Fibroblast of upper back skin (primary cell): ENCODE measurements around the gene HAAO.
"Not testable (repeated sequence)": the region's sequence is repeated elsewhere in the genome, so short reads cannot be mapped to it uniquely, and the experiment has no call there.

Source experiments
- DNase-seq: peaks from one replicate; pipeline ENCODE4 v3.0.0-alpha.2; 2013

The HAAO gene

GRCh38 chr2:42743659-42743990 lies 48.8 kb downstream of the HAAO start:
- DNase-seq, result no peak

- no peak for DNase-seq
These were observed 49.4 kb downstream of the HAAO start for GRCh38 chr2:42742740-42743658.

- DNase-seq, result no peak
These were observed 51.2 kb downstream of the HAAO start for GRCh38 chr2:42741140-42741539.

DNA sequence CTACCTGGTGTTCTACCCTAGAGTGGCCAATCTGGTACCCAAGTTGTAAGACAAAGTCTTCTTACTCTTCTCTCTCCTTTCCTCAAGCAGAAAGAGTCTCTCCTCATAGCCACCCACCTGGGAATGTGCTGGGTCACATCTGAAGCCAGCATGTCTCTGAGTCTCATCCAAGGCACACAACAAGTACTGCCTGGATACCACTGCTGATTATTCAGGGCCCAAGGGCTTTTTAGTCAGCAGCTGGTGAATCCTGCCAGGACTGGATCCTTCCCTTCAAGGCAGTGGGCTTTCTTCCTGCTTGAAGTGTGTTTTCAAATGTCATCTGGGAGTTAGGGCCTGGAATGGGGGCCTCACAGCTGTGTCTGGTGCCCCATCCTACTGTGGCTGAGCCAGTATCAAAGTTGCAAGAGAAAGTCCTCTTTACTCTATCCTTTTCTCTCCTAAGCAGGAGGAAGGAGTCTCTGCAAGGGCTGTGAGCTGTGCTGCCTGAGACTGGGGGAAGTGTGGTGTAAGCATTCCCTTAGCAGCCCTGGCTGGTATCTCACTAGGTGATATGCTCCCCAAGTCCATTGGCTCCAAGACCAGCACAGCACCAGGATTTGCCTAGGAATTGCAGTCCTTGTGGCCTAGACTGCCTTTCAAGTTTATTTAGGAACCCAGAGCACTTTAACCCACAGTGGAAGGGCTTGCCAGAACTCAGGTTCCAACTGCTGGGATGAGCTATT lies 55.6 kb downstream of the HAAO start:
- DNase-seq, result no peak

DNA sequence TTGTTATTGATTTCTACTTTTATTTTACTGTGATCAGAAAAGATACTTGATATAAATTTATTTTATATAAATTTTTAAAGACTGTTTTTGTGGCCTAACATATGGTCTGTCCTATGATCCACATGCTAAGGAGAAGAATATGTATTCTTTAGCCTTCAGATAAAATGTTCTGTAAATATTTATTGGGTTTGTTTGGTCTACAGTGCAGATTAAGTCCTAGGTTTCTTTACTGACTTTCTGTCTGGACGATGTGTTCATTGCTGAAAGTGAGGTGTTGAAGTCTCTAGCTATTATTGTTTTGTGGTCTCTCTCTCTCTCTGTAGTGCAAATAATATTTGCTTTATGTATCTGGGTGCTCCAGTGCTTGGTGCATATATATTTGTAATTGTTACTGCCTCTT lies 58.5 kb downstream of the HAAO start:
- no peak for DNase-seq

DNA sequence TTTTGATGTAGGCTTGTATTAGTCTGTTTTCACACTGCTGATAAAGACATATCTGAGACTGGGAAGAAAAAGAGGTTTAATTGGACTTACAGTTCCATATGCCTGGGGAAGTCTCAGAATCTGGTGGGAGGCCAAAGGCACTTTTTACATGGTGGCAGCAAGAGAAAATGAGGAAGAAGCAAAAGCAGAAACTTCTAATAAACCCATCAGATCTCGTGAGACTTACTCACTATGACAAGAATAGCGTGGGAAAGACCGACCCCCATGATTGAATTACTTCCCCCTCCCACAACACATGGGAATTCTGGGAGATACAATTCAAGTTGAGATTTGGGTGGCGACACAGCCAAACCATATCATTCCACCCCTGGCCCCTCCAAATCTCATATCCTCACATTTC lies 61.1 kb downstream of the HAAO start:
- not testable (repeated sequence) for DNase-seq

DNA sequence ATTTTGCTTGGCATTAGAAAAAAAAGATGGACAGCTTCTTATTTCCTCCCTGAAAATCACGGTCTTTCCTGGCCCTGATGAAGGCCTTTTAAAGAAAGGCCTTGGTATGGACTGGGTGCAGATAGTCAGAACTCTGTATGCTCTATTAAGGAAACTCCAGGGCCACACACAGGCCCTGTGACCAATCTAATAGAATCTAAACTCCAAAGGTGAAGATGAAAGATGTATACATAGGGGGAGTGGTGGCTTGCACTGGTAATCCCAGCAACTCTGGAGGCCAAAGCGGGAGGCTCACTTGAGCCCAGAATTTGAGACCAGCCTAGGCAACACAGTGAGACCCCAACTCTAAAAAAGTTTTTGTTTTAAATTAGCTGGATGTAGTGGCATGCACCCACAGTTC lies 65.7 kb downstream of the HAAO start:
- DNase-seq, result no peak

DNA sequence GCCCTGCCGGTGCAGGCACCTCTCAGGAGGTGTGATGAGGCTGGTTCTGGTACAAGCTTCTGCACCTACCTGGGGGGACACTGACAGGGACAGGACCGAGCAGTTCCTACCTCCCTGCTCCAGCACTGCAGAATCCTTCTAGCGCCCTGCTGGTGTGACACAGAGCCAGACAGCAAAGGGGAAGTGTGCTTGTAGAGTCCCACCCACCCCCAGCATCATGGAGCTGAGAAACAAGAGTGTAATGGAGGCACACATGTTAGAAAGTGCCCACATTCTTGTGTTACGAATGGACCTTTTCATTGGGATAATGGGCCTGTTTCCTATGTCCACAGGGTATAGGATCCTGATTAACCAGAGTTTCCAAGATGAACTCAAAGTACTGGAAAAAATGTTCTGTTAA lies 66.7 kb downstream of the HAAO start:
- DNase-seq, result peak; percentile 20

DNA sequence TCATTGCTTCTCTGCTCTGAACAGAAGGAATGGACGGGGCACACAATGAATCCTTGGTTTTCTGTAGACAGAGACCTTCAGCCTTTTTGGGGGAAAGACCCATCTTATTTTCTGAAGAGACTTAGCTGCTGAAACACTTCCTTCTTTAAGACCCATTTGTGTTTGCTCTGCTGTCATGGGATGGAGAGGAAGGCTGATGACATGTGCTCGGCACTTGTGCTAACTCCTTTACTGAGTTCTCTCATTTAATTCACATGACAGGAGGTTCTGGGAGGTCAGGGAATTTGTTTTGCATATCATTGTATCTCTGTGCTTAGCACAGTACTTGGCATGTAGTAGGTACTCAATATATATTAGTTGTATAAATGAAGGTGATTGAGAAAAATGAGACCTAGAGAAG lies 67.5 kb downstream of the HAAO start:
- DNase-seq, result no peak

GRCh38 chr2:42723465-42723864 lies 68.9 kb downstream of the HAAO start:
- DNase-seq, result no peak

GRCh38 chr2:42722320-42723190 lies 69.8 kb downstream of the HAAO start:
- peak; percentile 47 for DNase-seq

DNA sequence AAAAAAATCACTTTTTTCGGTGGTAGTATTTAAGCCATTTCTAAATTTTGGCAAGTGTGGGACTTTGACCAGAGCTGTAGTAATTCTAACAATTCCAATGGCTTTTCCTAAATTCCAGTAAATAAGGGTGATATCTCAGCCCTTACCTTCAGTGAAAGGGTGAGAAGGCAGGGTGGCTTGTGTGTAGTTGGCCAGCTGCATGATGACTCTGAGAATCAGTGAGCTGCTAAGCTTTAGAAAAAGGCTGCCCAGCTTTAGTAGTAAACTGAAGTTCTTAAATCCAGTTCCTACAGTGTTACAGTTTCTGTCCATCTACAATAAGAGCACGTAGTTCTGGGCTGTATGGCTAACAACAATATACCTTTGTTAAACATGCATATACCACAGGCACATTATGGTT lies 70.5 kb downstream of the HAAO start:
- DNase-seq, result no peak
